ENCODE measurements around the gene HSF2BP. TPM values are rescaled to one million over a fixed set of nuclear protein-coding genes. Genes with fewer than 3 reads are reported as not detected.

HSF2BP gene
- total RNA-seq, 4 donors from 2014 or later, result 0.29 to 5.7 (median 1.2) TPM; not detected in 1

DNA sequence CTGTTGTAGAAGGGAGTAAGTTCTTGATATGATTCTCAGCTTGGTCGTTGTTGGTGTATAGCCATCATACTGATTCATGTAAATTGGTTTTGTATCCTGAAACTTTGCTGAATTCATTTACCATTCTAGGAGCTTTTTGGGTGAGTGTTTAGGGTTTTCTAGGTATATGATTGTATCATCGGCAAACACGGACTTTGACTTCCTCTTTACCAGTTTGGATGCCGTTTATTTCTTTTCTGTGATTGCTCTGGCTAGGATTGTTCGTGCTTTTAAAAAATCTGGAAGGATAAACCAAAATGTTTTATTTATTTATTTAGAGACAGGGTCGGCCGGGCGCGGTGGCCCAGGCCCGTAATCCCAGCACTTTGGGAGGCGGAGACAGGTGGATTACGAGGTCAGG lies 20.7 kb upstream of the HSF2BP start:
- Histone ChIP-seq H3K36me3 (no peaks in the 10 kb centered on the region), H3K9me3 (no peaks in the 10 kb centered on the region), H3K27ac (no peak overlapping the region), H3K4me3 (no peak overlapping the region), H3K27me3 (no peaks in the 10 kb centered on the region), H3K4me1 (no peaks in the 10 kb centered on the region)
- DNase-seq, result no peak
- TF ChIP-seq POLR2A (IDR thresholded peaks at IDR 0.05), result no peak
- no peak for TF ChIP-seq CTCF (IDR thresholded peaks at IDR 0.05)
- intact Hi-C loops (cut with DNase I; ENCODE audit: low total_unique reads), result no loop called here

DNA sequence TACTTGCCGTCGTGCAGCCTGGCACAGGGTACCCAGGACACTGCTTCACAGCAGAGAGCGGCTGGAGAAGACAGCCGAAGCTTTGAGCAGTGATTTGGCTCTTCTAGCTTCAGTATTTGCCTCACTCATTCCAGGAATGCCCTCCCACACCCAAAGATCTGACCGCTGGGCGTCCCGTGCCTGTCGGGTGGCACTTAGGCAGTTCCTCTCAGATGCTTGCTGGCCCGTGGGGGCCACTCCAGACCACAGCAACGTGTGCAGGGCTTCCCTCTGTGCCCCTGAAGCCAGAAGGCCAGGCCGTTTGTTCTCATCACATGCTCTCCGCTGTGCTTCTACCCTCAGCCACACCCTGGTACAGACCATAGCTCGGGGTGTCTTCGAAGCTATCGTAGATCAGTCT lies 17.1 kb upstream of the HSF2BP start:
- Histone ChIP-seq H3K27ac (no peak overlapping the region), H3K9me3 (no peaks in the 10 kb centered on the region), H3K4me1 (no peaks in the 10 kb centered on the region), H3K4me3 (no peak overlapping the region), H3K27me3 (no peaks in the 10 kb centered on the region), H3K36me3 (no peaks in the 10 kb centered on the region)
- intact Hi-C loops (cut with DNase I; ENCODE audit: low total_unique reads), result no loop called here
- DNase-seq, result no peak
- TF ChIP-seq POLR2A (IDR thresholded peaks at IDR 0.05) (no peak), CTCF (IDR thresholded peaks at IDR 0.05) (no peak)

GRCh38 chr21:43675871-43676270 lies 16.6 kb upstream of the HSF2BP start:
- H3K4me3 ChIP-seq, result no peak overlapping the region
- no peaks in the 10 kb centered on the region for H3K27me3 ChIP-seq
- intact Hi-C loops (cut with DNase I; ENCODE audit: low total_unique reads), result no loop called here
- TF ChIP-seq CTCF (IDR thresholded peaks at IDR 0.05) (no peak), POLR2A (IDR thresholded peaks at IDR 0.05) (no peak)
- H3K9me3 ChIP-seq, result no peaks in the 10 kb centered on the region
- no peaks in the 10 kb centered on the region for H3K4me1 ChIP-seq
- H3K27ac ChIP-seq, result no peak overlapping the region
- H3K36me3 ChIP-seq, result no peaks in the 10 kb centered on the region
- no peak for DNase-seq

DNA sequence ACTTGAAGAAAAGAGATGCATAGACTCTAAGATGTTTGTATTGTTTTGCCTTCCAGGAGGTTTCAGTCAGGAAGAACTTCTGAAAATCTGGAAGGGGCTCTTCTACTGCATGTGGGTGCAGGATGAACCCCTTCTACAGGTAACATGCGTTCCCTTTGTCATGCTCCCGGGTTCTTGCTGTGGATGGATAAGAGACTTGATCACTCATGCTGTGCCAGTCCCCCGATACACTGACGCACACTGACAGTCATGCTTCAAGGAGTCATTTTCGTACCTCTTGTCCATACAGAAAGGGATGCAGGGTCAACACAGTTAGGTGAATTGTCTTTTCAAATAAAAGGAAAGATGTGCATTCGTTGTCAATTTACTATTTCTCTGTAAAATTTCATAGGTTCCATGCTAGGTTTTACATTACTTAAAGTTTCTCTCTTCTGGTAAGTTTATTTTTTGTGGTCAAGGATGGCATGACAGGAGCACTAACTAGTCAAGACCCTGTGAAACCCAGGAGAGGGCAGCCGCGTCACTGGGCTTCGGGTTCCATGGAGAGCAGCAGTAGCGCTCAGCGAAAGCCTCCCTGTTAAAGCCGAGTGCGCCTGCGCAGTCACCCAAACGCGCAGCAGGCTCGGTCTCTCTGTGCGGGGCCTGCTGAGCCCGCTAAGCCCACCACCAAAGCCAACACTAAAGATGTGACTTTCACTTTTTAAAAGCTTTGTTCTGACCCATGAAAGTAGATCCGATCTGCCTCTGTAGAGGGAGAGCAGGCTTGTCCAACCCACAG lies 10.7 kb upstream of the HSF2BP start:
- intact Hi-C loops (cut with DNase I; ENCODE audit: low total_unique reads), result no loop called here
- Histone ChIP-seq H3K4me1 (no peaks in the 10 kb centered on the region), H3K36me3 (no peaks in the 10 kb centered on the region), H3K27ac (no peak overlapping the region), H3K9me3 (no peaks in the 10 kb centered on the region), H3K4me3 (no peak overlapping the region), H3K27me3 (no peaks in the 10 kb centered on the region)
- DNase-seq, result no peak
- TF ChIP-seq POLR2A (IDR thresholded peaks at IDR 0.05), result no peak
- TF ChIP-seq CTCF (IDR thresholded peaks at IDR 0.05), result no peak

DNA sequence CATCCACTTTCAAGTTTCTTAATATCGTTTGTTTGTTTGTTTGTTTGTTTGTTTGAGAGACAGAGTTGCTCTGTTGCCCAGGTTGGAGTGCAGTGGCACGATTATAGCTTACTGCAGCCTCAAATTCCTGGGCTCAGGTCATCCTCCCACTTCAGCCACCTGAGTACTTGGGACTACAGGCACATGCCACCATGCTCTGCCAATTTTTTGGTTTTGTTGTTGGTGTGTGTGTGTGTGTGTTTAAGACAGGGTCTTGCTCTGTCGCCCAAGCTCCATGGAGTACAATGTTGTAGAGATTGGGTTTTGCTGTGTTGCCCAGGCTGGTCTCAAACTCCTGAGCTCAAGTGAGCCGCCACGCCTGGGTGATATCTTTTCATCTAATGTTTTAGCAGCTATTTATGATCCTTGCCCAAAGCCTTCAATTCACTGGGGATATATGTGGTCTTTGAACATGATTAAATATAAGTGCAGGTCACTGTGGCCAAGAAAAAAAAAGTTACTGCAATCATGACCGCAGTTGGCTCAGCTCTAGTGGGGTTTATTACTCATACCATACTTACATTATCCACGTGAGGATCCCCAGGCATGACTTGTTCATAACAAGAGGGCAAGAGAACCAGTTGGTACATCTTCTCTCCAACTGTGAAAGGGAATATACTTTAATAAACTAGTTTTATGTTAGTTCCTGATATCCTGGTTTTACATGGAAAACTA lies 8.1 kb upstream of the HSF2BP start:
- Histone ChIP-seq H3K9me3 (no peaks in the 10 kb centered on the region), H3K27ac (no peak overlapping the region), H3K36me3 (no peaks in the 10 kb centered on the region), H3K4me1 (no peaks in the 10 kb centered on the region), H3K27me3 (no peaks in the 10 kb centered on the region), H3K4me3 (no peak overlapping the region)
- TF ChIP-seq POLR2A (IDR thresholded peaks at IDR 0.05) (no peak), CTCF (IDR thresholded peaks at IDR 0.05) (no peak)
- intact Hi-C loops (cut with DNase I; ENCODE audit: low total_unique reads), result no loop called here
- DNase-seq, result no peak
